OCI-LY1 (cell line): ENCODE results near the gene FAM136A.
"Not testable (repeated sequence)": the region's sequence is repeated elsewhere in the genome, so short reads cannot be mapped to it uniquely, and the experiment has no call there.

ENCODE experiments used
- H2AFZ ChIP-seq: fragments of 200-600 bp; sonication (generic), shearing (Covaris generic); 2 replicates; pipeline ENCODE4 v1.6.0; 2014; ENCODE audit warnings: antibody characterized with exemption, mild to moderate bottlenecking, low read length
- H3F3A ChIP-seq: fragments of 200-600 bp; sonication (generic), shearing (Covaris generic); 2 replicates; pipeline ENCODE4 v1.6.0; 2014; ENCODE audit warnings: mild to moderate bottlenecking, antibody characterized with exemption, low read length, moderate library complexity; ENCODE audit not compliant: insufficient read depth
- H3K27ac ChIP-seq: fragments of 200-600 bp; sonication (generic); 2 replicates; pipeline ENCODE4 v1.5.1; 2014; ENCODE audit warnings: low read length, mixed run types, mild to moderate bottlenecking, low read depth; ENCODE audit not compliant: poor library complexity, severe bottlenecking
- H3K27me3 ChIP-seq: fragments of 200-600 bp; sonication (generic); 2 replicates; pipeline ENCODE4 v1.6.0; 2014; ENCODE audit warnings: antibody characterized with exemption, mild to moderate bottlenecking, low read length, moderate library complexity; ENCODE audit not compliant: insufficient read depth
- H3K36me3 ChIP-seq: fragments of 200-600 bp; sonication (generic); 2 replicates; pipeline ENCODE4 v1.6.1; 2014; ENCODE audit warnings: mild to moderate bottlenecking, antibody characterized with exemption, low read length, moderate library complexity, mixed read lengths; ENCODE audit not compliant: insufficient read depth
- H3K4me1 ChIP-seq: fragments of 200-600 bp; sonication (generic); 2 replicates; pipeline ENCODE4 v1.5.1; 2014; ENCODE audit warnings: mild to moderate bottlenecking, low read length, moderate library complexity; ENCODE audit not compliant: insufficient read depth, severe bottlenecking
- H3K4me2 ChIP-seq: fragments of 200-600 bp; sonication (generic), shearing (Covaris generic); 2 replicates; pipeline ENCODE4 v1.6.1; 2014; ENCODE audit warnings: low read length
- H3K4me3 ChIP-seq: fragments of 200-600 bp; sonication (generic); 2 replicates; pipeline ENCODE4 v1.5.1; 2014; ENCODE audit warnings: low read length, low read depth, mild to moderate bottlenecking, mixed read lengths; ENCODE audit not compliant: poor library complexity, severe bottlenecking
- H3K79me2 ChIP-seq: fragments of 200-600 bp; shearing (Covaris generic); 2 replicates; pipeline ENCODE4 v1.6.1; 2016; ENCODE audit warnings: mixed run types, low read length, mixed read lengths; ENCODE audit not compliant: insufficient read depth
- H3K9ac ChIP-seq: fragments of 200-600 bp; sonication (generic), shearing (Covaris generic); 2 replicates; pipeline ENCODE4 v1.6.1; 2014; ENCODE audit warnings: mild to moderate bottlenecking, low read length, mixed read lengths
- H3K9me2 ChIP-seq: fragments of 200-600 bp; sonication (generic), shearing (Covaris generic); 2 replicates; pipeline ENCODE4 v1.6.1; 2014; ENCODE audit warnings: low read depth, mild to moderate bottlenecking, low read length, mixed read lengths
- H3K9me3 ChIP-seq: fragments of 200-600 bp; shearing (Covaris generic); 2 replicates; pipeline ENCODE4 v1.6.1; 2014; ENCODE audit warnings: low read length, mixed read lengths
- H4K20me1 ChIP-seq: fragments of 200-600 bp; sonication (generic), shearing (Covaris generic); 2 replicates; pipeline ENCODE4 v1.6.0; 2016; ENCODE audit warnings: mild to moderate bottlenecking, low read length; ENCODE audit not compliant: insufficient read depth
- CTCF ChIP-seq: fragments of 200-600 bp; sonication (generic), shearing (Covaris generic); IDR thresholded peaks from 2 replicates; pipeline ENCODE4 v1.5.1; 2017; ENCODE audit warnings: mild to moderate bottlenecking, antibody characterized with exemption, low read length, moderate library complexity, mixed read lengths
- EZH2 ChIP-seq: fragments of 200-600 bp; sonication (generic), shearing (Covaris generic); IDR thresholded peaks from 2 replicates; pipeline ENCODE4 v1.8.0; 2017; ENCODE audit warnings: borderline replicate concordance, mixed run types, mild to moderate bottlenecking, antibody characterized with exemption, low read length, moderate library complexity, mixed read lengths

FAM136A gene

GRCh38 chr2:70270323-70270722, 31.5 kb downstream of the FAM136A start:
- TF ChIP-seq EZH2 (no peak), CTCF (no peak)
- Histone ChIP-seq H4K20me1 (no peaks in the 10 kb centered on the region), H2AFZ (0 out of 2 replicates have a peak overlapping the region, but pooled peaks have one; percentile 82), H3K4me3 (no peak overlapping the region), H3K27ac (peak overlapping the region; percentile 7), H3K36me3 (peaks cover 14% of the 10 kb centered on the region; the same call in 1 of the 2 replicates), H3K4me2 (peak overlapping the region; percentile 4; the same call in 1 of the 2 replicates), H3F3A (no peaks in the 10 kb centered on the region), H3K27me3 (no peaks in the 10 kb centered on the region), H3K9me3 (no peaks in the 10 kb centered on the region), H3K79me2 (no peaks in the 10 kb centered on the region), H3K4me1 (peaks cover 10% of the 10 kb centered on the region), H3K9ac (no peak overlapping the region), H3K9me2 (no peaks in the 10 kb centered on the region)

GRCh38 chr2:70269422-70270302, 32.2 kb downstream of the FAM136A start:
- H4K20me1 ChIP-seq, H3F3A ChIP-seq, H3K4me3 ChIP-seq, H3K4me1 ChIP-seq, H2AFZ ChIP-seq, H3K9me2 ChIP-seq, H3K36me3 ChIP-seq, H3K27ac ChIP-seq, H3K27me3 ChIP-seq, H3K9me3 ChIP-seq, H3K79me2 ChIP-seq, H3K9ac ChIP-seq: not testable (repeated sequence)
- peak overlapping the region; percentile 4; the same call in 1 of the 2 replicates for H3K4me2 ChIP-seq

- H3K9me3 ChIP-seq, H2AFZ ChIP-seq, H3K9ac ChIP-seq, H3K4me3 ChIP-seq, H3K79me2 ChIP-seq, H3F3A ChIP-seq, H3K27ac ChIP-seq, H3K9me2 ChIP-seq, H3K36me3 ChIP-seq, H4K20me1 ChIP-seq, H3K4me2 ChIP-seq, H3K27me3 ChIP-seq: not testable (repeated sequence)
- peaks cover 11% of the 10 kb centered on the region for H3K4me1 ChIP-seq
Observed at GRCh38 chr2:70266925-70267324, 34.9 kb downstream of the FAM136A start.

GRCh38 chr2:70261501-70261900, 40.4 kb downstream of the FAM136A start:
- Histone ChIP-seq H3K27me3 (no peaks in the 10 kb centered on the region), H3F3A (no peaks in the 10 kb centered on the region), H3K9ac (no peak overlapping the region), H3K27ac (no peak overlapping the region), H3K9me2 (no peaks in the 10 kb centered on the region), H3K79me2 (no peaks in the 10 kb centered on the region), H3K36me3 (peaks cover 12% of the 10 kb centered on the region; the same call in 1 of the 2 replicates), H4K20me1 (no peaks in the 10 kb centered on the region), H3K4me2 (no peak overlapping the region), H3K4me3 (no peak overlapping the region), H2AFZ (no peak overlapping the region), H3K9me3 (no peaks in the 10 kb centered on the region), H3K4me1 (peaks cover 38% of the 10 kb centered on the region)
- TF ChIP-seq CTCF (peak; percentile 23; the same call in 1 of the 2 replicates), EZH2 (no peak)
